Endothelial cell (in vitro differentiated cells): ENCODE data around the gene ANK2. TPM values are rescaled to one million over a fixed set of nuclear protein-coding genes. Genes with fewer than 3 reads are reported as not detected.

Experiments
- DNase-seq: peaks from one replicate; pipeline ENCODE4 v3.0.0; 2021; ENCODE audit warnings: low spot score
- H3K27ac Mint-ChIP-seq: one replicate; pipeline ENCODE4 v1.8.0; 2021; ENCODE audit warnings: mixed read lengths, inconsistent platforms; ENCODE audit not compliant: unreplicated experiment
- H3K27me3 Mint-ChIP-seq: one replicate; pipeline ENCODE4 v1.8.0; 2021; ENCODE audit warnings: mild to moderate bottlenecking, moderate library complexity, mixed read lengths, inconsistent platforms; ENCODE audit not compliant: unreplicated experiment
- H3K36me3 Mint-ChIP-seq: one replicate; pipeline ENCODE4 v1.8.0; 2021; ENCODE audit warnings: mild to moderate bottlenecking, low read depth, mixed read lengths, inconsistent platforms; ENCODE audit not compliant: unreplicated experiment
- H3K4me1 Mint-ChIP-seq: one replicate; pipeline ENCODE4 v1.8.0; 2021; ENCODE audit warnings: mild to moderate bottlenecking, mixed read lengths, inconsistent platforms; ENCODE audit not compliant: unreplicated experiment
- H3K4me3 Mint-ChIP-seq: one replicate; pipeline ENCODE4 v1.8.0; 2021; ENCODE audit warnings: mild to moderate bottlenecking, mixed read lengths, inconsistent platforms; ENCODE audit not compliant: unreplicated experiment
- H3K9me3 Mint-ChIP-seq: one replicate; pipeline ENCODE4 v1.8.0; 2021; ENCODE audit warnings: mixed read lengths, inconsistent platforms; ENCODE audit not compliant: unreplicated experiment
- CTCF ChIP-seq: fragments of 200-600 bp; sonication (generic); IDR thresholded peaks from one replicate; pipeline ENCODE4 v1.5.0; 2021; ENCODE audit warnings: antibody characterized with exemption; ENCODE audit not compliant: unreplicated experiment
- total RNA-seq: library from RNA; stranded (reverse); fragmentation: NEBNext Ultra II Directional; extraction: Animal tissue kit (Norgen Biotek cat#: 25700); gene quantifications from one replicate; pipeline ENCODE4 v1.2.1, GENCODE V29; 2021; ENCODE audit not compliant: unreplicated experiment

The ANK2 gene
- total RNA-seq, 1 donor from 2014 or later, result 47.2 TPM

GRCh38 chr4:113106108-113106507, 56.7 kb downstream of the ANK2 start:
- H3K27ac Mint-ChIP-seq, result no peak overlapping the region
- DNase-seq, result no peak
- peaks cover 3% of the 10 kb centered on the region for H3K27me3 Mint-ChIP-seq
- no peaks in the 10 kb centered on the region for H3K36me3 Mint-ChIP-seq
- H3K9me3 Mint-ChIP-seq, result no peaks in the 10 kb centered on the region
- peak; percentile 38 for TF ChIP-seq CTCF
- H3K4me1 Mint-ChIP-seq, result peaks cover 18% of the 10 kb centered on the region
- H3K4me3 Mint-ChIP-seq, result no peak overlapping the region

GRCh38 chr4:113109106-113109718, 59.8 kb downstream of the ANK2 start:
- Mint-ChIP-seq H3K4me3 (no peak overlapping the region), H3K4me1 (peaks cover 22% of the 10 kb centered on the region), H3K27me3 (no peaks in the 10 kb centered on the region), H3K27ac (no peak overlapping the region), H3K36me3 (no peaks in the 10 kb centered on the region), H3K9me3 (no peaks in the 10 kb centered on the region)
- DNase-seq, result no peak
- TF ChIP-seq CTCF, result no peak

DNA sequence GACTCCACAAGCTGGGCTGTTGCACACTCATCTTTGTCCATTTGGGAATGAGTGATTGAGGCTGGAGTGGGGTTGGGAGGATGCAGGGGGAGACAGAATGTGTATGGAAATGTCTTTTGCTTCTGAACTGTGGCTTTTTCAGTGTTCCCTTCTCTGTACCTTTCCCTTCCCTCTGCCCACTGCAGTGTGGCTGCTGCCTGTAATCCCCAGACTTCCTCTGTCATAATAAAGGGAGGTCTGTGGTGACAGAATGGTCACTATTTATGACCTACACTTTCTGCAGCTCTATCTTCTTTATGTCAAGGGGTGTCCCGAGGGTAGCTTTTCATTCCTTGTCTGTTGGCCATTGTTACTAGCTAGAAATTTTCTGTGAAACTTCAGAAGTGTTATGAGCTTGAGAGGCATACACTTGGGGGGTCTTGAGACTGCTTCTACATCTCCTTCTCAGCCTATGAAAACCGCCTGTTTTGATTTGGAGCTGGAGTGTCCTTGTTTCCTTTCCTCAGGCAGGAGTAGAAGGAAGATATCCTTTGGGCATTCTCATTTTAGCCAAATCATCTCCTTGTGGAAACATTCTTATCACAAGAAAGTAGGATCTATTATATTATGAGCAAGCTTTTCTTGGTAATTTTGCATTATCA, 63.0 kb downstream of the ANK2 start:
- DNase-seq, result no peak
- Mint-ChIP-seq H3K4me3 (no peak overlapping the region), H3K27me3 (no peaks in the 10 kb centered on the region), H3K27ac (no peak overlapping the region), H3K36me3 (no peaks in the 10 kb centered on the region), H3K9me3 (no peaks in the 10 kb centered on the region), H3K4me1 (peaks cover 20% of the 10 kb centered on the region)
- no peak for TF ChIP-seq CTCF

DNA sequence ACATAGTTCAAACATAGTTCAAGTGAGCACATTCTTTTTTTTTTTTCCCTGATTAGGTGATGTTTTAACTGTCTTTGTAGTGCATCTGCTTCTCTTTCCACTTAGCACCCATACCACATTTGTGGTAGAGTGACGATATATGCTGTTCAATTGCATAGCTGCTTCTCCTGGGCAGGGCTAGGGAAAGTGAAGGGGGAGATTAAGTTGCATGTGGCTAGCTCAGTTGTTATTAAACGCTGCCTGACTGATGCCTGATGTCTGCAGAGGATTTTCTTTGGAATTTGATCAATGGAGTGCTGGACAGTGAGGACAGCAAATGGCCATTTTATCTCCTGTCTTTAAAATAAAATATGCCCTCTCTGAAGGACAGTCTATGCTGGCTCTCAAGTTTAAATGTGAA, 63.7 kb downstream of the ANK2 start:
- Mint-ChIP-seq H3K9me3 (no peaks in the 10 kb centered on the region), H3K27ac (no peak overlapping the region), H3K4me1 (peaks cover 20% of the 10 kb centered on the region), H3K27me3 (no peaks in the 10 kb centered on the region), H3K4me3 (no peak overlapping the region), H3K36me3 (no peaks in the 10 kb centered on the region)
- no peak for TF ChIP-seq CTCF
- DNase-seq, result no peak

DNA sequence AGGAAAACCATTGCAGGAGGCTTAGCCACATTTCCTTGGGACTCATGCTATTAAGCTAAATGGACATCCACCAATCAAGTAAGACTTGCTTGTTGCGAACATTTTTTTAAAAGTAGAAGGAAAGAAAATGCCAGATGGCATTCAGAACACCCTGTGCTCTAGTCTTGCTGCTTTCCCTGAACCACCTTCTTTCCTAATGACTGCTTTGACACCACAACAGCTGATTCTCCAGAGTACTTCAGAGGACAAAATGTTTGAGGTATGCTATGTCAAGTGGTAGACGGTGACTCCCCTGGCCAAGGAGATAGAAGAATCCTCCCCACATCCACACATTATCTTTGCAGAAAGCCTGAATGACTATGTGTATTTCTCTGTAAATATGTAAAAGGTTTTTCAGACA, 65.4 kb downstream of the ANK2 start:
- TF ChIP-seq CTCF, result no peak

More for the DNA sequence above, 65.4 kb downstream of the ANK2 start:
- peaks cover 20% of the 10 kb centered on the region for H3K4me1 Mint-ChIP-seq
- peak overlapping the region; percentile 10 for H3K27ac Mint-ChIP-seq
- no peak overlapping the region for H3K4me3 Mint-ChIP-seq
- H3K36me3 Mint-ChIP-seq, result no peaks in the 10 kb centered on the region
- no peaks in the 10 kb centered on the region for H3K9me3 Mint-ChIP-seq
- no peak for DNase-seq
- no peaks in the 10 kb centered on the region for H3K27me3 Mint-ChIP-seq
